Activated CD4-positive, alpha-beta T cell treated with anti-CD3 and anti-CD28 coated beads, Interleukin-2, amount 10 ng/mL, durations not matched to agents 7 days and 5 days (primary cell): ENCODE data around the gene RIPOR3. TPM values are rescaled to one million over a fixed set of nuclear protein-coding genes. Genes with fewer than 3 reads are reported as not detected.

Experiments used
- CTCF ChIA-PET: fragments of 350-600 bp; sonication (Branson Sonifier 250); formaldehyde crosslinking; loops from one replicate; lab custom pipeline; 2021; ENCODE audit warnings: antibody characterized with exemption; lab: Charles Lee
- POLR2A ChIA-PET: fragments of 350-600 bp; sonication (Branson Sonifier 250); formaldehyde crosslinking; loops from one replicate; lab custom pipeline; 2021; ENCODE audit warnings: antibody characterized with exemption; lab: Charles Lee
- DNase-seq: peaks from one replicate; pipeline ENCODE4 v3.0.0-alpha.2; 2020
- H3K27ac Mint-ChIP-seq: one replicate; pipeline ENCODE4 v1.8.0; 2021; ENCODE audit warnings: mild to moderate bottlenecking, moderate library complexity, mixed read lengths
- H3K27me3 Mint-ChIP-seq: one replicate; pipeline ENCODE4 v1.8.0; 2021; ENCODE audit warnings: mixed read lengths
- H3K36me3 Mint-ChIP-seq: one replicate; pipeline ENCODE4 v1.8.0; 2021; ENCODE audit warnings: low read depth, mixed read lengths
- H3K4me1 Mint-ChIP-seq: one replicate; pipeline ENCODE4 v1.8.0; 2021; ENCODE audit warnings: mixed read lengths
- H3K4me3 Mint-ChIP-seq: one replicate; pipeline ENCODE4 v1.8.0; 2021; ENCODE audit warnings: mild to moderate bottlenecking, moderate library complexity, mixed read lengths
- H3K9me3 Mint-ChIP-seq: one replicate; pipeline ENCODE4 v1.8.0; 2021; ENCODE audit warnings: mixed read lengths
- total RNA-seq, 2 experiments: library from RNA; stranded (reverse); gene quantifications; one replicate each; pipeline ENCODE4 v1.2.3, GENCODE V29; 2021

The RIPOR3 gene
- total RNA-seq, 2 experiments from 2014 or later, result not detected

DNA sequence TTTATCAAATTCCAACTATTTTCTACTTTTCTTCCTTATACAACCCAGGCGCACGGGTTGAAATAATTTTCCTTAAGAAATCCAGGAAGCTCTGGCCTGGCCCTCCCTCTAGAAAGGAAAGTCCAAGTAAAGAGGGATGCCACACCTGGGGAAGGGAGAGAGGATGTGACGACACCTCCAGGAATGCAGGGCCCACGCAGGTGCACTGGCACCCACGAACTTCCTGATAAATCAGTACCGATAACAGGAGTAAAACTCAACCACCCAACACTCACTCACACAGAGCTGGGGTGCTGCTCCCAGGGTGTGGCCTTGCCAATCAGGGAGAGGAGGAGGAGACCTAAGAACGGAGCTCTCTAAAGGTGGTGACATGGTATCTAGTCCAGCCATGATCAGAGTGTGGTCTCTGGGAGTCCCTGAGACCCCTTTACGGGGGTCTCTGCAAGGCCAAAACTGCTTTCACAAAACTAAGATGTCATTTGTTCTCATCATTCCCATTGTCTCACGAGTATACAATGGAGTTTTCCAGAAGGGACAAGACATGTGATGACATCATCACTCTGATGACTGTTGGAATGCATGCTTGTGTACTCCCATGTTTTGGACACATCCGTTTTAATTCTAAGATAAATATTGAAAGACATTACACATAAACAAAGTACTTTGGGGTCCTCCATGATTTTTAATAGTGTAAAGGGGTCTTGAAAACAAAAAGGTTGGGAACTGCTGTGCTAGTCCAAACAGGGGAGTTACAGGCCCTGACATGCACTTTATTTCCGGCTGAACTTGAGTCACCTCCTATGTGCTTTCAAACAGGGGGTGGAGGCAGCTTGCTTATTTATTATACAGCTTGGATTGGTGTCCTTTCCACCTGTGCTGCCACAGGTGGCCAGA lies 37.9 kb upstream of the RIPOR3 start:
- Mint-ChIP-seq H3K27ac (no peak overlapping the region), H3K9me3 (no peaks in the 10 kb centered on the region), H3K36me3 (no peaks in the 10 kb centered on the region), H3K4me3 (no peak overlapping the region), H3K4me1 (peaks cover 24% of the 10 kb centered on the region), H3K27me3 (no peaks in the 10 kb centered on the region)
- no peak for DNase-seq
- ChIA-PET CTCF (interaction anchor here (0.7 to 1.4 kb wide), 3 partner anchors 21 to 442 kb away, joined by 3 to 5 read pairs (median 3); no protein-coding TSS in a partner anchor), POLR2A (no interaction called here)

DNA sequence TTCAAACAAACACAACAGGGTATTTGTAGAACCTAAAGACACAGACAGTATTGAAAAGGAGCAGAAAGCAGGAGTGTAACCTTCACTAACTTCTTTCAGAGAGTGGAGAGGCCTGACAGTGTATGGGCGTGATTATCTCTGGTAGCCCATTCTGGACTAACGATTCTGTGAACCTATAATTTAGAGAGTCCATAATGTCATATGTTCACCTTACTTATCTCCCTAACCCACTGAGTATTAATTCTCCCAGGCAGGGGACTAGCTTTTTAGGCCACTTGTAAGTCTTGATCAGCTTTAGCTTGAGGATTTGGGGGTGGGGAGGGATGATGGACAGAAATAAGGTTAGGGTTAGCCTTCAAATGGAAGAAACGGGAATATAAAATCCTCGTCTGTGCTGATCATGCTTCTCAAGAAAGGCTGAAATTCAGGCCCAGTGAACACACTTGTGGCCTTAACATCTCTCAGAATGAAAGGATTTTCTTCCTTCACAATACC lies 37.2 kb upstream of the RIPOR3 start:
- H3K27me3 Mint-ChIP-seq, result no peaks in the 10 kb centered on the region
- no peak overlapping the region for H3K4me3 Mint-ChIP-seq
- H3K36me3 Mint-ChIP-seq, result no peaks in the 10 kb centered on the region
- H3K4me1 Mint-ChIP-seq, result peaks cover 20% of the 10 kb centered on the region
- DNase-seq, result no peak
- ChIA-PET POLR2A (no interaction called here), CTCF (interaction anchor here (0.6 to 1.4 kb wide), 4 partner anchors 10 to 21 kb away, joined by 3 to 6 read pairs (median 5); no protein-coding TSS in a partner anchor)
- no peak overlapping the region for H3K27ac Mint-ChIP-seq
- H3K9me3 Mint-ChIP-seq, result no peaks in the 10 kb centered on the region

DNA sequence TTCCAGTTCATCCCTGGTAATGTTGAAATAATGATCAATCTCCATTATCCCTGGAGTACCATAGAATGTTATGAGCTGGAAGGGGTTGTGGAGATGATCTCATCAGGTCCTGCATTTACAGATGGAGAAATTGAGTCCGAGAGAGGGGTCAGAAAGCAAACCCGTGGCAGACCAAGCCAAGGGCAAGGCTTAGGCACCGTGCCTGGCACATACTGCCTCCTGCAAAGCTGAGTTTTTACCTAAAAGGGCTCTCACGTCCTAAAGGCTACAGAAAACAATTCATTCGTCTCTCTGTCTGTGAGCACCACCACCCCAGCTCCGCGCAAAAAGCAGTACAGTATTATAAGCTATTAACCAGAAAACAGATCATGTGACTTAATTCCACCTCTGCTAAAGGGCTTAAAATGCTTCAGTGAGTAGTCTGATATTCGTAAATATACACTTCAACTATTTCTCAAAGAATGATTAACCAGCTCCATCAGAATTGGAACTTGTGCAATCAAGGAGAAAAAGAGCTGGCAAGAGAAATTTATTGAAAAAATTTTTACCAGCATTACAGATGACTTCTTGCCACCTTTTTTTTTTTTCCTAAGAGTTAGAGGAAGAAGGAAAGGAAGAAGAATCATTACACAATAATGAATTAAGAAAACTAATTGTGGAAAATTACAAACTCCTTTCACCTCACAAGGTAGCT lies 36.6 kb upstream of the RIPOR3 start:
- H3K27me3 Mint-ChIP-seq, result no peaks in the 10 kb centered on the region
- H3K4me1 Mint-ChIP-seq, result peaks cover 15% of the 10 kb centered on the region
- H3K36me3 Mint-ChIP-seq, result no peaks in the 10 kb centered on the region
- no peak overlapping the region for H3K4me3 Mint-ChIP-seq
- no peaks in the 10 kb centered on the region for H3K9me3 Mint-ChIP-seq
- no peak for DNase-seq
- POLR2A ChIA-PET, result no interaction called here
- H3K27ac Mint-ChIP-seq, result no peak overlapping the region
- CTCF ChIA-PET, result interaction anchor here (0.6 to 1.2 kb wide), 4 partner anchors 10 to 67 kb away, joined by 3 to 6 read pairs (median 4); partner anchors contain the start of gene BCAS4

DNA sequence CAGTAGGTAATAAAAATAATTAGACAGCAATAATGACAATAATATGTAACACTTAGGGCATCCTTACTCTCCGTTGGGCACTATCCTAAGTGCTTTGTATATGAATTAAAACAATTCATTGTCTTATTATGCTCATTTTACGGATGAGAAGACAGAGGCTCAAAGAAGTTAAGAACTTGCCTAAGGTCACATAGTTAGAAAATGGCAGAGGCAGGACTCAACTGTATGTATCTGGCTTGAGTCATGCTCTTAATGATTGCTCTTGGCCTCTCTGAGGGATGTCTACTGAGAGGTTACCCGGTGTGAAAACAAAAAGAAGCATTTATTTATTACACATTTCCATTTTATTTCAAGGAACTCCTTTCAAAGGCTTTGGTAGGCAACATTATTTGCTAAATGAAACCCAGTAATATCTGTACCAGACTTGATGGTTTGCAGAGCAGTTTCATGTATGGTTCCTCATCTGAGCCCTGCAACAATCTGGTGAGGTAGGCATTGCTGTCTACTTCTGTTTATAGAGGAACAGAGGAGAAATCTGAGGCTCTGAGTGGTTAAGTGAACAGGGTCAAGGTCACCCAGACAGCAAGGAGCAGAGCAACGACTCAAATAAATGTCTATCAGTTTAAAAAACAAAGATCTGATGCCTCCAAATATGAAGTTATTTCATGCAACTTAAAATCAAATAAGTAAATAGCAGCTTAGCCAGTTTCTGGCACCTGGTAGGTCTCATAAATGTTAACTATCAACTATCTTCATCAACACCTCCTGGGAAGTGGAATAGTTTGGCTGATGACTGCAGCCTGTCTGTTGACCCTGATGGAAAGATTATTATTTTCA lies 35.8 kb upstream of the RIPOR3 start:
- POLR2A ChIA-PET, result no interaction called here
- CTCF ChIA-PET, result interaction anchor here (0.7 to 3.1 kb wide), 4 partner anchors 9 to 67 kb away, joined by 3 to 13 read pairs (median 6); partner anchors contain the start of gene BCAS4
- H3K27me3 Mint-ChIP-seq, result no peaks in the 10 kb centered on the region

DNA sequence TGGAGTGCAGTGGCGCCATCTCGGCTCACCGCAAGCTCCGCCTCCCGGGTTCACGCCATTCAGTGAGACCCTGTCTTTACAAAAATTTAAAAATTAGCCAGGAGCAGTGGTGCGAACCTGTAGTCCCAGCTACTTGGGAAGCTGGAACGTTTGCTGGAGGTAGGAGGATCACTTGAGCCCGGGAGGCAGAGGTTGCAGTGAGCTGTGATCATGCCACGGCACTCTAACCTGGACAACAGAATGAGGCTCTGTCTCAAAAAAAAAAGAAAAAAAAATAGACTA lies 34.3 kb upstream of the RIPOR3 start:
- ChIA-PET POLR2A (no interaction called here), CTCF (interaction anchor here (1.3 to 3.1 kb wide), 4 partner anchors 8 to 69 kb away, joined by 5 to 13 read pairs (median 6); partner anchors contain the start of gene BCAS4)
- Mint-ChIP-seq H3K9me3 (no peaks in the 10 kb centered on the region), H3K27ac (no peak overlapping the region), H3K27me3 (no peaks in the 10 kb centered on the region), H3K36me3 (no peaks in the 10 kb centered on the region), H3K4me1 (peaks cover 5% of the 10 kb centered on the region), H3K4me3 (no peak overlapping the region)
- DNase-seq, result no peak

More for the DNA sequence above, 35.8 kb upstream of the RIPOR3 start:
- no peak overlapping the region for H3K27ac Mint-ChIP-seq
- H3K9me3 Mint-ChIP-seq, result no peaks in the 10 kb centered on the region
- DNase-seq, result no peak
- H3K36me3 Mint-ChIP-seq, result no peaks in the 10 kb centered on the region
- H3K4me3 Mint-ChIP-seq, result no peak overlapping the region
- peaks cover 8% of the 10 kb centered on the region for H3K4me1 Mint-ChIP-seq

DNA sequence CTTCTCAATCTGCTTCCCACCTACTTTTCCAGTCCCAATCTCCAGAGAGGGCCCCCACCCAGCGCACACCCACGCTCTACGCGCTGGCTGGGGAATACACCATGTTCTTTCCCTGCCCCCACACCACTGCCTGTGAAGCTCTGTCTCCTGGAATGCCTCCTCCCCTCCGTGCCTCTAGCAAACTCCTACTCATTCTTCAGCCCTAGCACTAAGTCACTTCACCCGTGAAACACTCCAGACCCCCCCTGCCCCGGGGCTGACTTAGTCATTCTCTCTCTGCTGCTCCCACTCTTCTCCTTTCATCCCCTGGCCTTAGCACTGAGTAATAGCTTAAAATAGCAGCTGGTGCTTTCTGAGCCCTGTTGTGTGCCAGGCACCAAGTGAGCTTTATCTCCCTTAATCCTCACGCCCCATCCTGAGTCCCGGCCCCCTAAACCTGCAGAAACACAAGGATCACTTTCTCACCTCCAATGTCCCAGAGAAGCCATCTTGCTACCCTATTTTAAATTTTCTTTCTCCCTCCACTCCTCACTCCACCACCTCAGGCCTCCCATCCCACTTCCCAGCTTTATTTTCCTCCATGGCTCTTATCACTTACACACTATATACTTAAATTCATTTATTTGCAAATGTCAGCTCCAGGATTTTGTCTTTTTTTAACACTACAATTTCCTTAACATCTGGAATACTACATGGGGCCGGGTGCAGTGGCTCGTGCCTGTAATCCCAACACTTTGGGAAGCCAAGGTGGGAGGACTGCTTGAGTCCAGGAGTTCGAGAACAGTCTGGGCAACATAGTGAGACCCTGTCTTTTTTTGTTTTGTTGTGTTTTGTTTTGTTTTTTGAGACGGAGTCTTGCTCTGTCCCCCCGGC lies 33.7 kb upstream of the RIPOR3 start:
- no peak for DNase-seq
- Mint-ChIP-seq H3K27ac (no peak overlapping the region), H3K4me1 (peaks cover under 1% of the 10 kb centered on the region), H3K9me3 (no peaks in the 10 kb centered on the region), H3K4me3 (no peak overlapping the region), H3K36me3 (no peaks in the 10 kb centered on the region), H3K27me3 (no peaks in the 10 kb centered on the region)
- POLR2A ChIA-PET, result no interaction called here
- CTCF ChIA-PET, result interaction anchor here (1.3 to 3.1 kb wide), 4 partner anchors 8 to 69 kb away, joined by 5 to 13 read pairs (median 6); partner anchors contain the start of gene BCAS4

DNA sequence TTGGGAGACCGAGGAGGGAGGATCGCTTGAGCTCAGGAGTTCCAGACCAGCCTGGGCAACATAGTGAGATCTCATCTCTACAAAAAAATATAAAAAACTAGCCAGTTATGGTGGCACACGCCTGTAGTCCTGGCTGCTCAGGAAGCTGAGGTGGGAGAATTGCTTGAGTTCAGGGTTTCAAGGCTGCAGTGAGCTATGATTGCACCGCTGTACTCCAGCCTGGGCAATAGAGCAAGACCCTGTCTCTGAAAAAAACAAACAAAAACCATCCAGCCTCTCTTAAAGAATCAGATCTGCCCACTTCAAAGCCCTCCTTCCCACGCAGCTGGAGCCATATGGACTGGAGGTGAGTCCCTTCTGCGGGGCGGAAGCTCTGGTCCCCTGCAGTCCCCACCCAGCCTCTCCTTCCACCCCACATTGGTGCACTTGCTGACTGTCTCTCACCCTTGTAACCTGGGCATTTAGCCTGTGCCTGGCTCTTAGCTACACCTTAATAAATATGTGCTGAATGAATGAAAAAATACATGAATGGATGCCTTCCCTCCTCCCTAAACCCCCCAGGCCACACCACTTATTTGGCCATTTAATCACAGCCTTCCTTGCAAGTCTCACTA lies 32.9 kb upstream of the RIPOR3 start:
- ChIA-PET CTCF (interaction anchor here (1.3 to 3.1 kb wide), 3 partner anchors 10 to 70 kb away, joined by 5 to 13 read pairs (median 6); partner anchors contain the start of gene BCAS4), POLR2A (no interaction called here)
- no peak for DNase-seq

DNA sequence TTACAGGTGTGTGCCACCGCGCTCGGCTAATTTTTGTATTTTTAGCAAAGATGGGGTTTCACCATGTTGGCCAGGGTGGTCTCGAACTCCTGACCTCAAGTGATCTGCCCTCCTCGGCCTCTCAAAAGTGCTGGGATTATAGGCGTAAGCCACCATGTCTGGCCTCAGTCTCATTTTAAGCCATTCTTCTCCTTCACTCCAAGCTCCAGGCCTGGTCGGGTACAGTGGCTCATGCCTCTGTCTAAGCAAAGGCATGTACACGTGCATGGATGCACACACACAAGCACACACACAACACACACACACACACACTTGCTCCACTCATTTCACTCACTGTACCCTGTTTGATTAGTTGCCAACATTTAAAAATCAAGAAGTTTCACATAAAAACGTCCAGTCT lies 32.3 kb upstream of the RIPOR3 start:
- ChIA-PET POLR2A (no interaction called here), CTCF (interaction anchor here (0.6 kb wide), 1 partner anchor 966 kb away, joined by 3 read pairs; no protein-coding TSS in a partner anchor)
- no peaks in the 10 kb centered on the region for H3K36me3 Mint-ChIP-seq

More for the DNA sequence above, 32.9 kb upstream of the RIPOR3 start:
- H3K4me1 Mint-ChIP-seq, result no peaks in the 10 kb centered on the region
- H3K36me3 Mint-ChIP-seq, result no peaks in the 10 kb centered on the region
- no peaks in the 10 kb centered on the region for H3K9me3 Mint-ChIP-seq
- no peak overlapping the region for H3K27ac Mint-ChIP-seq
- no peak overlapping the region for H3K4me3 Mint-ChIP-seq
- no peaks in the 10 kb centered on the region for H3K27me3 Mint-ChIP-seq

DNA sequence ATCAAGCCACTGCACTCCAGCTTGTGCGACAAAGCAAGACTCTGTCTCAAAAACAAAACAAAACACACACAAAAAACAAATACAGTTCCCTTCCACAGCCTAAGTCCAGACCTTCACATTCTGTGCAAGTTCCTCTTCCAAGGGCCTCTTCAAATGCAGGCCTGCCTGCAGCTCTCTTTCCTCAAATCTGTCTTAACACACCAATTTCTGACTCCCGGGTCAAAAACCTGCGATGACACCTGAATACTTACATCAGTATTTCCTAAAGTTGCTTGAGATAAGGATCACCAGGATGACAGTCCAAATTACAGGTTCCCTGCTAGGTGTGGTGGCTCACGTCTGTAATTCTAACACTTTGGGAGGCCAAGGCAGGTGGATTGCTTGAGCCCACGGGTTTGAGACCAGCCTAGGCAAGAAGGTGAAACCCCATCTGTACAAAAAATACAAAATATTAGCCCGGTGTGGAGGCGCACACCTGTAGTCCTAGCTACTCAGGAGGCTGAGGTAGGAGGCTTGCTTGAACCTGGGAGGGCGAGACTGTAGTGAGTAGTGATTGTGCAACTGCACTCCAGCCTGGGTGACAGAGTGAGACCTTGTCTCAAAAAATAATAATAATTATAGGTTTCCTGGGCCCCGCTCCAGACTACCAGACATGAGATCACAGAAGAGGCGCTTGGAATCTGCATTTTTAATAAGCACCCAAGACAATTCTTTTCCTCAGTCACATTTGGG lies 31.2 kb upstream of the RIPOR3 start:
- Mint-ChIP-seq H3K4me3 (no peak overlapping the region), H3K9me3 (no peaks in the 10 kb centered on the region), H3K27me3 (no peaks in the 10 kb centered on the region), H3K36me3 (no peaks in the 10 kb centered on the region), H3K4me1 (no peaks in the 10 kb centered on the region), H3K27ac (no peak overlapping the region)
- POLR2A ChIA-PET, result no interaction called here
- no peak for DNase-seq
- CTCF ChIA-PET, result interaction anchor here (2.3 kb wide), 1 partner anchor 11 kb away, joined by 6 read pairs; no protein-coding TSS in a partner anchor

More for the DNA sequence above, 32.3 kb upstream of the RIPOR3 start:
- DNase-seq, result no peak
- H3K4me3 Mint-ChIP-seq, result no peak overlapping the region
- H3K9me3 Mint-ChIP-seq, result no peaks in the 10 kb centered on the region
- no peak overlapping the region for H3K27ac Mint-ChIP-seq
- H3K27me3 Mint-ChIP-seq, result no peaks in the 10 kb centered on the region
- no peaks in the 10 kb centered on the region for H3K4me1 Mint-ChIP-seq

DNA sequence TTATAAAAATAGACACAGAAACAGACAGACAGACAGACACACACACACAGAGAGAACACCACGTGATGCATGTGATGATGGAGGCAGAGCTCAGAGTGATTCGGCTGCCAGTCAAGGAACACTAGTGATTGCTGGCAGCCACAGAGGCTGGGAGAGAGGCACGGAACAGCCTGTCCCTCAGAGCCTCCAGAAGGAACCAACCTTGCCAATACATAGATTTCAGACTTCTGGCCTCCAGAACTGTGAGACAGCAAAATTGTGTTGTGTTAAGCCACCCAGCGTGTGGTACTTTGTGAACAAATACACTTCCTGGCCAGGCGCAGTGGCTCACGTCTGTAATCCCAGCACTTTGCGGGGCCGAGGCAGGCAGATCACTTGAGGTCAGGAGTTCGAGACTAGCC lies 30.5 kb upstream of the RIPOR3 start:
- ChIA-PET POLR2A (no interaction called here), CTCF (interaction anchor here (0.7 to 2.3 kb wide), 2 partner anchors 10 to 73 kb away, joined by 3 to 6 read pairs; partner anchors contain the start of gene BCAS4)
- Mint-ChIP-seq H3K27me3 (no peaks in the 10 kb centered on the region), H3K36me3 (no peaks in the 10 kb centered on the region), H3K27ac (no peak overlapping the region), H3K9me3 (no peaks in the 10 kb centered on the region), H3K4me1 (no peaks in the 10 kb centered on the region), H3K4me3 (no peak overlapping the region)
- DNase-seq, result no peak
